T-helper 2 cell (primary cell): ENCODE data around the gene NVL.

Experiments
- DNase-seq, 5 experiments: peaks; one replicate each; pipeline versions ENCODE4 v3.0.0 to v3.0.0-alpha.2; 2012 to 2022

NVL gene

DNA sequence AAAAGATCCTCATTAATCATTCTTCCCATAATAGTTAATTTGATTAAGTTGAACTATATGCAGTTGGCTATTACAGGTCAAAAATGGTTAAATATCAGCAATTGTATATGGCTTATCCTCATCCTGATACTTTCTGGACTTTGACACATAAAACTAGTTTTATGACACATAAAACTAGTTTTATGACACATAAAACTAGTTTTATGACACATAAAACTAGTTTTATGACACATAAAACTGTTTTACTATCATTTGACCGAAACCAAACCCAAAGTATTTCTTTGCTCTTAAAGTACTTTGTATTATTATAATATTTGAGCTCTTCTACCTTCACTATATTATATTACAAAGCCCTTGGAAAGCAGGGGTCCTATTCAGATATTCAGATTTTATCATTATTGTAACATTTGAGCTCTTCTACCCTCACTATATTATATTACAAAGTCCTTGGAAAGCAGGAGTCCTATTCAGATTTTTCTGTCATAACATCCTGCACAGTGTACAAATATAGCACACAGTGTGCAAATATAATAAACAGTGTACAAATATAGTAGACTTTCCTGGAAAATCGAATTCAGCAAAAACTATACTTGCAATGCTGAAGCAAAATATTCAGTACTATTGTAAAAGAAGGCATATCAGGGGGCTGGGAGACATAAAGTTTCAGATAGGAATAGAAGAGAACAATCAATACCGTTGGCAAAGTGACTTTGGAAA, 53.0 kb downstream of the NVL start:
- DNase-seq: no peak

DNA sequence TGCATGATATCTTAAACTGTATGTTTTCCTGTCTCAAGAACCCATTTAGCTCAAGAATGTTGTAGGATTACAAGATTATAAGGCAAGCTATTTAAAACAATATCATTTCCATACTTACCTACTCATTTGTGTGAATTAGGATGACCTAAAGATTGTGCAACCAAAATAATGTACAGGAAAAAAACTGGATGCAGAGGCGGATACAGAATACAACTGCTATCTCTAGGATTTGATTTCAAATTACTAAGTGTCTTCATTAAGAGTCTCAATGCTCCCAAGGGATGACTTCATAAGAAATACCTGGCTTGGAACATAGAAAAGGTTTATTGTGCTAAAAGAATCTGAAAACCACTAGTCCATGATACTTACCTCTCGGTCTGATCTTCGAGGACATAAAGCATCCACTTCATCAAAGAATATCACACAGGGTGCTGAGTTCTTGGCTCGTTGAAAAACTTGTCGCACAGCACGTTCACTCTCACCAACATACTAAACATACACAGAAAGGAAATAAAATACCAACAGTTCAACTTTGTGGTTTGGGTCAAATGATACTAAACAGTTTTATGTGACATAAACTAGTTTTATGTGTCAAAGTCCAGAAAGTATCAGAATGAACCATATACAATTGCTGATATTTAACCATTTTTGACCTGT, 54.9 kb downstream of the NVL start:
- no peak for DNase-seq

DNA sequence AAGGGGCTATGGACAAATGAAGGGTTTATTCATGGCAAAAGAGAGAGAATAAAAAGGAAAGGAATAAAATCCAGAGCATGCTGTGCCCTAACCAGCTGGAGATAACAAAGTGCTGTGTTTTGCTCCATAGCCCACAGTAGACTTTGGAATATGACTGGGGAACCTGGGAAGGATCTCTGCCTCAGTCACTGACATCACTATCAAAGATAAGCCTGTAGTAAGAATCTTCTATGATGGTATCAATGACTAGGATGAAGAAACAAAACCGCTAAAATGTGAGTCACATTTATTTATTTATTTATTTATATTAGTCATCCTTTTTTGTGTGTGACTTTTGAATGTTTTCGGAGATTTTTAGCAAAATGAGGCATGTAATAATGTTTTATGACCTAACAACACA, 56.3 kb downstream of the NVL start:
- no peak for DNase-seq

DNA sequence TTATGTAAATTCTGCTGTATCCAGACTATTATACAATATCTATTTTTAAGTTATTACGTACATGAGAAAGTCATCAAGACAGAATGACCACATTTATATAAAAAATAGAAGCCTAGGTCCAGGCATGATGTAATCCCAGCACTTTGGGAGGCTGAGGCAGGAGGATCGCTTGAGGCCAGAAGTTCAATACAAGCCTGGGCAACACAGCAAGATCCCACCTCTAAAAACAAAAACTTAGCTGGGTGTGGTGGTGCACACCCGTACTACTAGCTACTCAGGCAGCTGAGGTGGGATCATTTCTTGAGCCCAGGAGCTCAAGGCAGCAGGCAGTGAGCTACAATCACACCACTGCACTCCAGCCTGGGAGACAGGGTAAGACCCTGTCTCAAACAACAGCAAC, 58.9 kb downstream of the NVL start:
- DNase-seq: no peak

DNA sequence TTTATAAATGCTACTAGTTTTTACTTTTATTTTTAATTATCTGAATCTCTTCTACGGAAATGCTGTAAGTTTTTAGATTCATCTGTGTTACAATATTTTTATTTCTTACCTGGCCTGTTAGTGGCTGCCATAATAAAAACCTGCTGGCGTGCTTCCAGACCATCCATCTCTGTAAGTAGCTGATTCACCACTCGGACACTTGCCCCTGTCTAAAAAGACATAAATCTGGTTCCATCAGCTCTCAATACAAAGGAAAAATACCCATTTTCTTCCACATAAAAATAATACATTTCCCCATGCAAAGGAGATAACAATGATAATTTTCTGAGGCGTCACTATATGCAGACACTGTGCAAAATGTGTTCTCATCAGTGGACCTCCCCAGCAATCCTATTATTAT, 62.0 kb downstream of the NVL start:
- no peak for DNase-seq

DNA sequence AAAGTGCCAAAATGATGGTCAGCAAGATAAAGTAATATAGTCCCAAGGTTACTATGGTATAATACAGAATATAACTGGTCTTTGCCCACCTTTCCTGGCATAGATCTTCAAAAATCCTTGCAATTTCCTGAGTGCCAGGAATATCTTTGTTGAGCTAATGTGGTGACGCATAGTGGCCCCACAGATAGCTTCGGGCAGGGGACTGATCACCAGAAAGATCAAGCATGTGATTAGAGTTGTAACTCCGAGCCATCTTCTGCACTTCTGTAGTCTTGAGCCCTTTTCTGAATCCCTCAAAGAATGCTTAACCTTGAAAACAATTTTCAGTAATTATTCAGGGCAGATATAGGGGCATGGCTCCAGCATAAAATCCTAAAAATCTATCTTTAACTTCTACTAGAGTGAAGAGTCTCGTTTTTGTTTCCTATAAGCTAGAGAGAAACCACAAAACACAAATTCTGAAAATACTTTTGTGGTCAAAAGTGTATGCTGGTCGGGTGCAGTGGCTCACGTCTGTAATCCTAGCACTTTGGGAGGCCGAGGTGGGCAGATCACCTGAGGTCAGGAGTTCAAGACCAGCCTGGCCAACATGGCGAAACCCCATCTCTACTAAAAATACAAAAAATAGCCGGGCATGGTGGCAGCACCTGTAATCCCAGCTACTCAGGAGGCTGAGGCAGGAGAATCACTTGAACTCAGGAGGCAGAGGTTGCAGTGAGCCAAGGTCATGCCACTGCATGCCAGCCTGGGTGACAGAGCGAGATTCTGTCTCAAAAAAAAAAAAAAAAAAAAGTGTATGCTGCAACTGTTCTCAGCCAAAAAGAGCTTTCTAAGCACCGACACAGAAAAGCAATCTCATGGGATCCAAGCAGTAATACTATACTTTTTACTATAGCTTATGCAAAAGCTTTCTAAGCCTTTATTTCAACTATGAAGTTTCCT, 62.8 kb downstream of the NVL start:
- DNase-seq: peak in 1 of 5 experiments; percentile 55

DNA sequence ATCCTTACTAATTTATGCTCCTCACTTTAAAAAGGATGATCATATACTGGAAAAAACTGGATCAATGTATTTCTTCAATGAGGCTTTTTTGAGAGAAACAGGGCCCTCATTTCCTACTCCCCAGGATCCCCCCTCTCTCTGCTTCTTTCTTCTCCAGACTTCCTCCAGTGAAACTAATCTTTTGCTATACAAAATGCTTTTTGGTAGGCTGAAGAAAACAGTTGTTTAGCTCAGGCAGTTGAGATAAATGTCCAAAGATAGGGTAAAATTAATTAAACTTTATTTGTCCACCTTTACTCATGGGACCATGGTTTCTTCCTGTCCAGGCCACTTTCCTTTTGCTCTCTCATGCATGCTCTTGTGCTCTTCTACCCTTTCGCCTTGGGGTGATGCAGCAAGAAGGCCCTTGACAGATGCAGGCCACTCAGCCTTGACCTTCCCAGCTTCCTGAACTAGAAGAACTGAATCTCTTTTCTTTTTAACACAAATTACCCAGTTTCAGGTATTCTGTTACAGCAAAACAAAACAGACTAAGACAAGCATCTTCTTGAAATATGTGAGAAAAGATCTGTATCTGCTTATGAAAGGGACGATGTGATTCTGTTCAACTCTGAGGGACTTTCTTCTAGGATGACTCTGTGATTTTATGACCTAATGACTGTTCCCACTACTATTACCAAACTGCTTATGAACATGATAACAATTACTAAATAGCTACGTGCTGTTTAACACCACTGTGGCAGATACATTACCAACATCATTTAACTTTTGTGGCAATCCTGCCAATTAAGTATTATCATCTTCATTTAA, 63.7 kb downstream of the NVL start:
- DNase-seq: peak in 1 of 5 experiments; percentile 66

DNA sequence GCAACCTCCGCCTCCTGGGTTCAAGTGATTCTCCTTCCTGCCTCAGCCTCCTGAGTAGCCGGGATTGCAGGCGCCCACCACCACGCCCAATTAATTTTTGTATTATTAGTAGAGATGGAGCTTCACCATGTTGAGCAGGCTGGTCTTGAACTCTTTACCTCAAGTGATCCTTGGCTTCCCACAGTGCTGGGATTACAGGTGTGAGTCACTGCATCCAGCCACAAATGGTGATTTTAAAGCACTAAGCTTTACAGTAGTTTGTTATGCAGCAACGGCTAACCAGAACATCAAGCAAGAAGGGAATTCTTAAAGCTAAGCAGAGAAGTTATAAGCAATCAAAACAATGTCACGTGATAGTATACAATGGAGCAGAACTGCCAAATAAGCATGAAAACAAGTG, 65.7 kb downstream of the NVL start:
- DNase-seq: no peak

DNA sequence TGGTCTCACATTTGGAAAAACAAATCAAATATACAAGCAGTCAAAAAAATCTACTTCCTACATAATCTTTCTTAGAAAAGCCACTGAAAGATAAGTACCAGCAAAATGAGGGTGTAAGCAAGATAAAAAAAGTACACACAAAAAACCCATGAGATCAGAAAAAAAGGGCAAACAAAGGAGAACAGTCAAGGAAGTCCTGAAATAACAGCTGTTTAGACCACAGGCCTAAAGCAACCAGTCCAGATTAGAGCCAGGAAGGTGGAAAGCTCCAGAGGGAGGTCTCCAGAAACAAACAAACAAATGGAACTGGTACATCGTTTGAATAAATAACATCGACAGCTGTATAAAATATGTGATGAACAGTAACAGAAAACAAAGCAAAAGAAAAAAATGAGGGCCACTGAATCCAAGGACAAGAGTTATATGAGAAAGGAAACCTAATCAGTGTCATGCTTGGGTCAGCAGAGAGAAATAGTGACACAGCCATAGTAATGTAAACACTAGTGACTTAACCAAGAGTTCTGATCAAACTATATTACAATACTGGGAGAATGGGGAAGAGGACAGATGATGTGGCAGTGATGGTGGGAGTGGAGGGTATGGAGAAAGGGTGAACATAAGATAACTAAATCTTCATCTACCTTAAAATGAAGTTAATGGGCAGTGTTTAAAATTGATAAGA, 67.5 kb downstream of the NVL start:
- DNase-seq: peak in 1 of 5 experiments; percentile 73

DNA sequence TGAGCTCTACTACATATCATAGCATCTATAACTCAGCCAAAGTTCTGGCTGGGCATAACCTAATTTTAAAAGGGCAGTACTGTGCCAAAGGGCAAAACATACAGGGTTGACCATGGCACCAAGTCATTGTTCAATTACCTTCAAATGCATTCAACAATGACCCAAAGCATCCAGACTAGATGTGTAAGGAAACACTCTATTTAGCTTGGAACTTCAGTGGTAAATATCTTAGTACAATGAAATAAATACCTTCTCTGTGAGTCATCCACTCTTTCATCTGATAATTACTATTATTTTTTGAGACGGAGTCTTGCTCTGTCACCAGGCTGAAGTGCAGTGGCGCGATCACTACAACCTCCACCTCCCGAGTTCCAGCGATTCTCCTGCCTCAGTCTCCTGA, 70.0 kb downstream of the NVL start:
- DNase-seq: no peak

DNA sequence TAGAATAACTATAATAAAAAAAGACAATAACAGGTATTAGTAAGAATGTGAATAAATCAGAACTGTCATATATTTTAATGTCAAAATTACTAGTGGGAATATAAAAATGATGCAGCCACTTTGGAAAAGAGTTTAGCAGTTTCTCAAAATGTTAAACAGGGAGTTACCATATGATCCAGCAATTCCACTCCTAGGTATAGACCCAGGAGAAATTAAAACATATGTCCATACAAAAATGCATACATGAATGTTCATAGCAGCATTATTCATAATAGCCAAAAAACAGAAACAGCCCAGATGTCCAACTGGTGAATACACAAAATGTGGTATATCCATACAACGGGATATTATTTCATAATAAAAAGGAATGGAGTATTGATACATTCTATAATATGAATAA, 71.6 kb downstream of the NVL start:
- DNase-seq: no peak

DNA sequence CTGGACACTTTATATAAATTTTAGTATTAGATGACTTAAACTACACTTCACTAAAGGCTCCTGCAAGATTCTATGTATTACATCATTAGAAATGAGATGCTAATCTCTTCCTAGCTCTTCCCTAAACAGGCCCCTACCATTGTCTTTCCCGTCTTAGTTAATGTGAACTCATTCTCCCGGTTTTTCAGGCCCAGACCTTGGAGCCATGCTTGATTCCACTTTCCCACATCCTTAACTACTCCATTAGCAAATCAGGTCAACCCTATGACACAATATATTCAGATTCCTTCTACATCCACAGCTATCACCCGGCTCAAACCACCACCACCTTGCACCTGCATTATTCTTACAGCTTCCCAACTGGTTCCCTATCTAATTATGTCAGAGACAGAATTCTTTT, 73.3 kb downstream of the NVL start:
- no peak for DNase-seq

DNA sequence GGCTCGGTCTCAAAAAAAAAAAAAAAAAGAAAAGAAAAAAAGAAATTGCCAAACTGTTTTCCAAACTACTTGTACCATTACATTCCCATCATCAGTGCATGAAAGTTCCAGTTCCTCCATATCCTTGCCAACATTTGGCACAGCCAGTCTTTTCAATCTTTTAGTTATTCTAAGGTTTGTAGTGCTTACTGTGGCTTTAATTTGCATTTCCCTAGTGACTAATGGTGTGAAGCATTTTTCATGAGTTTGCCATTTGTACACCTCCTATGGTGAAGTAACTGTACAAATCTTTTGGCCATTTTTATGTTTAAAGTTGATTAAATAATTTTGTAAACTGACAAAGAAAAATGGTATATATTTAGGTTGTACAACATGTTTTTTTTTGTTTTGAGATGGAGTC, 76.3 kb downstream of the NVL start:
- no peak for DNase-seq

DNA sequence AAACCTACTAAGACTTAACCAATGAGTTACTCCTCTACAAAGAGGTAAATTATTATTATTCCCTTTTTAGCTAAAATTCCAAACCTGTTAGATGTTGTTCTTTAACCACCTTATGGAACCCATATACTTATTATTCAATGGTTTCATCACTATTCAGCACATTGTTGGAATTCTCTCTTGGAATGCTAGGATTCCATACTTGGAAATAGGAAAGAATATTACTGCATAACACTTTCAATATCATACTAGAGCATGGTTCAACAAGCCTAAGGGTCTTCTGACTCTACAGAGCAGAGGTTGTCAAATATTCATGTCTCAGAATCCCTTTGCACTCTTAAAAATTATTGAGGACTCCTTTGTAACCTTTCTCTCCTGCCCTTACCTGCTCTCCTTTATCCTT, 77.5 kb downstream of the NVL start:
- no peak for DNase-seq

DNA sequence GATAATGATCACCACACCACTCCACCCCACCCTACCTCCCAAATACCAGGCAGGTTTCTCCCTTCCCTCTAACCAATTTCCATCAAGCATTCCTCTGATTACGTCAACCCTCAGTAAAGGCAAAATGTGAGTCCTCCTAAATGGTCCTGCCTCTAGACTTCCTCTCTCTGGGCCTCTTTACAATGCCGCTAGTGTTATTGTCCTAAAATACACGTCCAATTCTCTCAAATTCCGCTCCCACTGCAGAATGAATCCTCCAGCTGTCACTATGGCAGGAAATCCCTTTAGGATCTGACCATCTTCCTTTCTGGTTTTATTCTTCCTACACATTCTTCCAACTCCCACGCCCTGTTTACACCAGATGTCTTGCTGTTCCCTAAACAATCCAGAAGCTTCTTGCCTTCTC, 78.2 kb downstream of the NVL start:
- DNase-seq: no peak

DNA sequence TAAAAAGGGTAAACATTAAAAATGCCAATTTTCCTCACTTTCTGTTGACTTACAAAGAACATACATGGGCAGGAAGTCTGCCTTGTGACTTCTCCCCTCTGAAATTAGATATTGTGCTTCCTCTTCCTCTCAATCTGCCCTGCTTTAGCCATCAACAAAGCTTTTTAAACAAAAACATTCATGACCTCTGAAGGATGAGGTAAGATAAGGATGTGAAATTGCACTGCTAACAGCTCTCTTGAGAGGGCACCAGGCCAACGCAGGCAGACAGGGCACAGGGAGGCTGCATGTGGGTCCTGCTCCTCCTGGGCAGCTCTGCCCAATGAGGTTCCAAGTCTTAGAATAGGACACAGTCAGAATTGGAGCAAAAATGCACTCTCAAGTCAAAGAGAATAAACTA, 84.8 kb downstream of the NVL start:
- DNase-seq: peak in 2 of 5 experiments; percentile 0 to 79

DNA sequence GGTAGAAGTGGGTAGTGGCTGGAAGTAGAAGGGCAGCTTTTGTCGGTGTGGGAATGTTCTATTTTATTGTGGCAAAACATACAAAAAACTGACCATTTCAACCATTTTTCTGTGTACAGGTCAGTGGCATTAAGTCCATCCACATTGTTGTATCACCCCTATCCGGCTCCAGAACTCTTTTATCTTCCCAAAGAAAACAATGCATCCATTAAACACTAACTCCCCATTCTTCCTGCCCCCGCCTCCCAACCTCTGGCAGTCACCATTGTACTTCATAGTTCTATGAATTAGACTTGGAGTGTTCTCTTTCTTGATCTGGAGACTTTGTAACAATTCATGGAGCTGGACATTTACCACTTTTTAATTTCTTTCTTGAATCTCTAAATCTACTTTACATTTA, 91.2 kb downstream of the NVL start:
- no peak for DNase-seq

DNA sequence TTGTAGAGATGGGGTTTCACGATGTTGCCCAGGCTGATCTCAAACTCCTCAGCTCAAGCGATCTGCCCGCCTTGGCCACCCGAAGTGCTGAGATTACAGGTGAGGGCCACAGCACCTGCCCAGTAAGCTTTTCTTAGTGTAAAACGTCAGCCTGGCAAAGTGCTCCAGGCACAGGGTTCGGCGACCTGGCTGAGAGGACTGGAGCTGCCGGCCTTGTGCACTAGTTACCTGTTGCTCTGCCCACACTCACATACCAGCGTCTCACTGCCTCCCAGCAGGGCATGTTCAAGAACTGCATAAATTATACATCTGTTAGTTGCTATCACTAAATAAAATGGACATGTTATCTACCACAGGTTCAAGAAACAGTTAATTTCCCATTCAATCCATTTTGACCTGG, 91.8 kb downstream of the NVL start:
- DNase-seq: no peak

DNA sequence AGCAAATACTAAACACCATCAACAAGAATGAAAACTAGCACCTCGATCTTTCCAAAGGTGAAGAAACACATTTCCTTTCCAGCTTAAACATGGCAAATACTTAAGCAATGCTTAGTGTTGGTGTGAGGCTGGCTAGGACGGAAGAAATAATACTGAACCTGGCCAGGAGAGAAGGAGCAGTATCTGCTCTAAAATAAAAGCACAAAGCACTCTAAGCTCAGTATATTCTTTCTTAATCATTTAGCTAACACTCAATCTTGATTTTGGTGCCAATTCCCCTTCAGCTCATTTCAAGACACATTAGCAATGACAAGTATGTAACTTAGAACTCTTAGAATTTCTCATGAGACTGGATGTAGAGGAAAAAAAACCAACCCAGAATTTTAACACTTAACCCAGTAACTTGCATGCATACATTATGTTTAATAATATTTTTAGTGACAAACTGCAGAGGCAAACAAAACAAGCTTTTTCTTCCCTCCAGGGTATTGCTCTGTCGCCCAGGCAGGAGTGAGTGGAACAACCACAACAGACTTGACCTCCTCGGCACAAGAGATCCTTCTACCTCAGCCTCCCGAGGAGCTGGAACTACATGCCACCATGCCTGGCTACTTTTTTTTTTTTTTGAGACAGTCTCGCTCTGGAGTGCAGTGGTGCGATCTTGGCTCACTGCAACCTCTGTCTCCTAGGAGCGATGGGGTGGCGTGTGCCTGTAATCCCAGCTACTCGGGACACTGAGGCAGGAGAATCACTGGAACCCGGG, 92.7 kb downstream of the NVL start:
- no peak for DNase-seq

DNA sequence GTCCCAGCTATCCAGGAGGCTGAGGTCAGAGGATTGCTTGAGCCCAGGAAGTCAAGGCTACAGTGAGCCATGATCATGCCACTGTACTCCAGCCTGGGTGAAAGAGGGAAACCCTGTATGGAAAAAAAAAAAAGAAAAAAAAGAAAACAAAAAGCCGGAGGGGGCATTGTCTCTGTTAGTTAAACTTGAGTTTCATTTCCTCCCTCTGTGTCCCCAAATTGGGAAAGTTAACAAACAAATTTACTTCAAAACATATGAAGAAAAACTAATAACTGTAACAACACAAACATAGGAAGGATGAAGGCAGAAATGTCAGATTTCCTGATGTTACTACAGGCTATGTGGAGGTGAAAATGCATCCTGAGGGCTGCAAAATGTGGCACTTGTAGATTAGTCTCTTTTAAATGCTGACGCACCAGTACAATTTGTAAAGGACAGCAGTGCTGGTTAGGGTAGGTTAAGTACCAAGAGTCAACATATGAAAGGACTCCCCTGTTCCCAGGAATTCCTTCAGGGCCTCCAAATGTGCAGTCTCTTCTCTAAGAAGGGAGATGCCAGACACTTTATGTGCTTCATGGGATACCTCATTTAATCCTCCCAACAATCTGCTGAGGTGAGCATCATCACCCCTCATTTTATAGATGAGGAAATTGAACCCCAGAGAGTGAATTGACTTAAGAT, 94.0 kb downstream of the NVL start:
- DNase-seq: no peak

DNA sequence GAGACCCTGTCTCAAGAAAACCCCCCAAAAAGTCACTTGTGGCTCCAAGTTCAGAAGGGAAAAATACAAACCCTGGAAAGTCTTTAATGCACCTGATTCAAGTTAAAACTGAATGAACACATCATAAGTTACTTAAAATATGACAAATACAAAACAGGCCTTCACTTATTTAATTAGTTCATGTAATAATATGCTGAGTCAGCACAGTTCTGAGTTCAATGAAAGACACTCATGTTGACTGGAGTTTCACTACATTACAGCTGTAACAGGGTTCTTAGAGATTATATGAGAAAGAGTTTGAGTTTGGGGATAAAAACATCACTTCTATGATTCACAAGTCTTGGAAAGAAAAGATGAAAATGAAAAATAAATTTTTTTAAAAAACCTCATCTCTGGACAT, 96.0 kb downstream of the NVL start:
- no peak for DNase-seq
